ENCODE data around the gene CENPM. TPM values are rescaled to one million over a fixed set of nuclear protein-coding genes. Genes with fewer than 3 reads are reported as not detected.

CENPM gene
- total RNA-seq, 1 experiment from 2014 or later: 69.3 TPM

DNA sequence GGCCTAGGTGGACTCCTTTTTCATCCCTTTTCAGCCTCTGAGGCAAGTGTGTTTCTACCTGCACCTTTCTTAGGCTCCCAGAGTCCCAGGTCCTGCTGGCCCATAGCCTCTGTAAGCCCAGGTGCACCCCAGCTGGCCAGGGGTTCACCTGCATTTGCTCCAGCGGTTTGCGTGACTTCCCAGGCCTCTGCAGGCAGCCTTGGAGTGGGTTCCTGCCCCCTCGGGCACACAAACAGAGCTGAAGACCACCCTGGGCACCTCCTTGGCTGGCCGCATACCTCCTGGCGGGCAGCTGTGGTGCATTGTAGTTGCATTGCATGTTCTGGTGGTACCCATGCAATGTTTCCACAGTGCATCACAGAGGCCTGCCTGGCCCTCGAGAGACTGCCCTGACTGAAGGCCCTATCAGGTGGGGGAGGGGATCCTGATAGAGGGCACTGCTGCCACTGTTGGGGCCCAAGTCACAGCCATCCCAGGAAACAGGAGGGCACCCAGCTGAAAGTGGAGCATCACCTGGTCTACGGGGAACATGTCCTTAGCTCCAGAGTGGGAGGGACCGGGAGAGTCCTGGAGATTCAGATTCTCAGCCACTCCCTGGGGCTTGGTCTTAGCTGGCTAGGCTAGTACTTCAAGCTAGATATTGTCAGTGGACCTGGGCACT lies 46.2 kb downstream of the CENPM start:
- Mint-ChIP-seq H3K36me3 (ENCODE audit: insufficient read depth, unreplicated experiment) (peaks cover 87% of the 10 kb centered on the region), H3K27ac (ENCODE audit: unreplicated experiment) (no peak overlapping the region), H3K4me1 (ENCODE audit: low read depth, unreplicated experiment) (no peaks in the 10 kb centered on the region), H3K9me3 (ENCODE audit: low read depth, unreplicated experiment) (no peaks in the 10 kb centered on the region), H3K27me3 (ENCODE audit: unreplicated experiment) (no peaks in the 10 kb centered on the region), H3K4me3 (ENCODE audit: low read depth, unreplicated experiment) (no peak overlapping the region)
- CTCF ChIA-PET: interaction anchor here (0.5 kb wide), 1 partner anchor 168 kb away, joined by 3 read pairs; no protein-coding TSS in a partner anchor
- TF ChIP-seq, protein P1, sequence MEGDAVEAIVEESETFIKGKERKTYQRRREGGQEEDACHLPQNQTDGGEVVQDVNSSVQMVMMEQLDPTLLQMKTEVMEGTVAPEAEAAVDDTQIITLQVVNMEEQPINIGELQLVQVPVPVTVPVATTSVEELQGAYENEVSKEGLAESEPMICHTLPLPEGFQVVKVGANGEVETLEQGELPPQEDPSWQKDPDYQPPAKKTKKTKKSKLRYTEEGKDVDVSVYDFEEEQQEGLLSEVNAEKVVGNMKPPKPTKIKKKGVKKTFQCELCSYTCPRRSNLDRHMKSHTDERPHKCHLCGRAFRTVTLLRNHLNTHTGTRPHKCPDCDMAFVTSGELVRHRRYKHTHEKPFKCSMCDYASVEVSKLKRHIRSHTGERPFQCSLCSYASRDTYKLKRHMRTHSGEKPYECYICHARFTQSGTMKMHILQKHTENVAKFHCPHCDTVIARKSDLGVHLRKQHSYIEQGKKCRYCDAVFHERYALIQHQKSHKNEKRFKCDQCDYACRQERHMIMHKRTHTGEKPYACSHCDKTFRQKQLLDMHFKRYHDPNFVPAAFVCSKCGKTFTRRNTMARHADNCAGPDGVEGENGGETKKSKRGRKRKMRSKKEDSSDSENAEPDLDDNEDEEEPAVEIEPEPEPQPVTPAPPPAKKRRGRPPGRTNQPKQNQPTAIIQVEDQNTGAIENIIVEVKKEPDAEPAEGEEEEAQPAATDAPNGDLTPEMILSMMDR (IDR thresholded peaks at IDR 0.05; ENCODE audit: unreplicated experiment): no peak
- intact Hi-C loops (cut with micrococcal nuclease; ENCODE audit: unreplicated experiment): no loop called here
- BruUV-seq (replicated peaks): no TSS peak
- DNase-seq: no peak

DNA sequence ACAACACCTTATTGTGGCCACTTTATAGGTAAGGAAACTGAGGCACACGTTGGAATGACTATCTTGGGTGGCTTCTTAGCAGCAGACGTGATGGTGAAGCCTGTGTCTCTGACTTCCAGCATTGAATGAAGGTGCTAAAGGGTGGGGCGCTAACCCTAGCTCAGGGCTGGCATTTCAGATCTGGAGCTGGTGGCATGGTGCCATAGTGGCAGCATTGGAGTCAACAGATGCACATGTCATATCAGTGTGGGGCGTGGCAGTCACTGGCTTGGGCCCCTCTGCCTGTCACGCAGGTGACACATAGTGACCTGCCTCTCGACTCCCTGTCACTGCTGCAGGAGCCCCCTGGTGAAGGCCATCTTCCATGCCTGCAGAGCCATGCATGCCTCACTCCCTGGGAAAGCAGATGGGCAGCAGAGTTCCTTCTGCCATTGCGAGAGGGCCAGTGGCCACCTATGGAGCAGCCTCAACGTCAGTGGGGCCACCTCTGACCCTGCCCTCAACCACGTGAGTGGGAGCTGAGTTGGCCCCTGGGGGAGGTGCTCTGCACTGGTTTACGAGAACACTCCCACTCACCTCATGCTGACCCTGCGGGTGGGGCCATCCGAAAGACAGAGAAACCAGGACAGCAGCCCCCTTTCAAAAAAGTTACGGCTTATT lies 46.8 kb downstream of the CENPM start:
- no peaks in the 10 kb centered on the region for H3K27me3 Mint-ChIP-seq (ENCODE audit: unreplicated experiment)
- no peak overlapping the region for H3K4me3 Mint-ChIP-seq (ENCODE audit: low read depth, unreplicated experiment)
- no peak overlapping the region for H3K27ac Mint-ChIP-seq (ENCODE audit: unreplicated experiment)
- no peaks in the 10 kb centered on the region for H3K4me1 Mint-ChIP-seq (ENCODE audit: low read depth, unreplicated experiment)
- H3K36me3 Mint-ChIP-seq (ENCODE audit: insufficient read depth, unreplicated experiment): peaks cover 85% of the 10 kb centered on the region
- CTCF ChIA-PET: interaction anchor here (0.5 to 1.0 kb wide), 2 partner anchors 36 to 167 kb away, joined by 3 read pairs; no protein-coding TSS in a partner anchor
- intact Hi-C loops (cut with micrococcal nuclease; ENCODE audit: unreplicated experiment): no loop called here
- BruUV-seq (replicated peaks): no TSS peak
- DNase-seq: no peak
- TF ChIP-seq, protein P1 (IDR thresholded peaks at IDR 0.05; ENCODE audit: unreplicated experiment): no peak
- H3K9me3 Mint-ChIP-seq (ENCODE audit: low read depth, unreplicated experiment): no peaks in the 10 kb centered on the region

DNA sequence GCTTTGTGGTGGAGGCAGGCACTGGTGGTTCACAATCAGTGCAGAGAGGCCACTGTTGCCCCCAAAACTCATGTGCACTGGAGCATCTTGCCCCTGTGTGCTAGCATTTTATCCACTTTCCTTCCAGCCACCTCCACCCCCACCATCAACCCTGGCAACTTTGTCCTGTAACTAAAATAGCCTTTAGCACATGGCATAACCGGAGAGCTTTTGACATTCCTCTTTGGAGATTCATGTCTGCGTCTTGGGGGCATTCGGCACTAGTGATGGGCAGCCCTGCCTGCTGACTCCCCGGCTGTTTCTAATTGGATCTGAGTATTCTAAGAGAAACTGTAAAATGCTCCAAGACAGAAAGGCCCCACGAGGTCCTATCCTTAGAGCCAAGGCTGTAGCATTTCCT lies 47.8 kb downstream of the CENPM start:
- Mint-ChIP-seq H3K27me3 (ENCODE audit: unreplicated experiment) (no peaks in the 10 kb centered on the region), H3K4me1 (ENCODE audit: low read depth, unreplicated experiment) (no peaks in the 10 kb centered on the region), H3K9me3 (ENCODE audit: low read depth, unreplicated experiment) (no peaks in the 10 kb centered on the region), H3K27ac (ENCODE audit: unreplicated experiment) (no peak overlapping the region), H3K36me3 (ENCODE audit: insufficient read depth, unreplicated experiment) (peaks cover 88% of the 10 kb centered on the region), H3K4me3 (ENCODE audit: low read depth, unreplicated experiment) (no peak overlapping the region)
- no TSS peak for BruUV-seq (replicated peaks)
- CTCF ChIA-PET: interaction anchor here (1.0 kb wide), 1 partner anchor 37 kb away, joined by 3 read pairs; no protein-coding TSS in a partner anchor
- no peak for DNase-seq
- intact Hi-C loops (cut with micrococcal nuclease; ENCODE audit: unreplicated experiment): no loop called here
- TF ChIP-seq, protein P1 (IDR thresholded peaks at IDR 0.05; ENCODE audit: unreplicated experiment): no peak

DNA sequence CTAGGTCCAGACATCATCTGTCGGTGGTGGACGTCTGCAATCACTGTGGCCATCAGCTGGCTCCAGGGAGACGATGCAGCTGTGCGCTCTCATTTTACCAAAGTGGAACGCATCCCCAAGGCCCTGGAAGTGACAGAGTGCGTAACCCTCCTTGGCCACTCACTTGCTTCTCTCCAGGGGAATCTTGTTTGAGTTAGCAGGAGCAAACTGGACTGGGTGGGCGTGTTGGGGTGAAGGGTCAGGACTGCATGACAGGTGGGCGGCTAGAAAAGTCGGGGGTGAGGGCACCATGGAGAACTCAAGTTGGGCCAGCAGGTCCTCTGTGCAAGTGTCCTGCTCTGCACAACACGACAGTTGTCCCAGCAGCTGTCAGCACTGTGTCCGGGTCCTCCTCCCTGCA lies 48.3 kb downstream of the CENPM start:
- Mint-ChIP-seq H3K36me3 (ENCODE audit: insufficient read depth, unreplicated experiment) (peaks cover 87% of the 10 kb centered on the region), H3K4me1 (ENCODE audit: low read depth, unreplicated experiment) (no peaks in the 10 kb centered on the region), H3K27ac (ENCODE audit: unreplicated experiment) (no peak overlapping the region), H3K4me3 (ENCODE audit: low read depth, unreplicated experiment) (no peak overlapping the region), H3K27me3 (ENCODE audit: unreplicated experiment) (no peaks in the 10 kb centered on the region), H3K9me3 (ENCODE audit: low read depth, unreplicated experiment) (no peaks in the 10 kb centered on the region)
- no peak for DNase-seq
- no TSS peak for BruUV-seq (replicated peaks)
- intact Hi-C loops (cut with micrococcal nuclease; ENCODE audit: unreplicated experiment): no loop called here
- TF ChIP-seq, protein P1 (IDR thresholded peaks at IDR 0.05; ENCODE audit: unreplicated experiment): no peak
- CTCF ChIA-PET: no interaction called here

Data from Calu3 (cell line).